SK-N-SH (cell line): Measurements from ENCODE around the gene PDZK1IP1.

Source experiments
- JUND ChIP-seq: IDR thresholded peaks from 2 replicates; pipeline ENCODE4 v1.4.0; 2012
- POLR2AphosphoS5 ChIP-seq: IDR thresholded peaks from 2 replicates; pipeline ENCODE4 v1.6.1; 2012; ENCODE audit warnings: low read depth, low read length

DNA sequence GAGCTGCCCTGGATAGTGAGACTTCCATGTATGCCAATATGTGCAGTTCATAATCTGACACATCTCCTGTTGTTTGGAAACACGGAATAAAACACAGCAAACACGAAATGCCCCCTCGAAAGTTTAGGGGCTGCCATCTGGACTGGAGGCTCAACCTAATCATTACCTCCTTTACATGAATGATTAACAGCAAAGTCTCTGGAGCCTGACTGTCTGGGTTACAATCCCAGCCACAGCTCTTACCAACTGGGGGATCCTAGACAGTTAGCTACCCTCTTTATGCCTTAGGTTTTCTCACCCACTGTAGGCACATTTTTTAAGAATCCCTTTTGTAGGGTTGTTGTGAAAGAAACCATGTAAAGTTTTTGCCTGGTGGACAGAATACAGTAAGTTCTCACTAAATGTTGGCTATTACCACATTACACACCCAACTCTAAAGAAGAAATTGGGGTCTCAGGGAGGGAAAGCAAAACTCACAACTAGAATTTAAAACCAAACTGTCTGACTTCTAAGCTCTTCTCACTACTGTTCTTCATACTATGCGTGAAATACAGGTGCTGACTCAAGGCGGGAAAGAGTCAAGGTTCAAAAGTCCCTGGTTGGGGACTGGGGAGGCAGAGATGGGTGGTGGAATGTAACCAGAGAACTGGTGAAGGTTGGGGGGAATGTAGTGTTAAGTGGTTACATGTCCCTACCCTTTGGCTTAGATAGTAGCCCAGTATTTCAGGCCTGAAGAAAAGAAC lies 28.4 kb downstream of the PDZK1IP1 start:
- TF ChIP-seq POLR2AphosphoS5, result no peak
- TF ChIP-seq JUND, result no peak
